Measurements from ENCODE around the gene MYOT.

- TF ChIP-seq CTCF (IDR thresholded peaks at IDR 0.05) (no peak), POLR2AphosphoS5 (IDR thresholded peaks at IDR 0.05) (no peak), POLR2A (IDR thresholded peaks at IDR 0.05; ENCODE audit: low read depth) (no peak)
These were observed 10.5 kb upstream of the MYOT start for GRCh38 chr5:137856916-137857862.
